ENCODE data around the gene LRRC49. TPM values are rescaled to one million over a fixed set of nuclear protein-coding genes. Genes with fewer than 3 reads are reported as not detected.

LRRC49 gene
- total RNA-seq, 2 experiments from 2014 or later, result not detected

DNA sequence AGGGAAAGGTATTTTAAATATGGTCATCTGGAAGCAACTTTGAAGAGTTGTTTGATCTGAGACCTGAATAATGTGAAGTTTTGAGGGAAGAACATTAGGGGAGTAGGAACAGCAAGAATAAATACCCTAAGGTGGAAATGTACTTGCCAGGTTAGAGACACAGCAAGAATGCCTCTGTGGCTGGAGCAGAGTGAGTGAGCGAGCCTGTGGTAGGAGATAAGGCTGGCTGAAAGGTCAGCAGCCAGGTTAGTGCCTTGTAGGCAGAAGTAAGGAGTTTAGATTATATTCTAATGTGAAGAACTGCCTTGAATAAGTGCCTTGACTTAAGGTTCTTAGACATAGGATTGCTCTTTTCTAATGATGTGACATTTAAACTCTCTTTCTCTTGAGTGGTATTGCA lies 18.3 kb downstream of the LRRC49 start:
- Histone ChIP-seq H3K4me1 (ENCODE audit: insufficient read depth, low read length, poor library complexity, severe bottlenecking) (no peaks in the 10 kb centered on the region), H3K27ac (ENCODE audit: low read depth, low read length, poor library complexity, severe bottlenecking) (no peak overlapping the region), H3K36me3 (ENCODE audit: insufficient read depth, low read length) (no peaks in the 10 kb centered on the region), H3K4me3 (ENCODE audit: low read depth, low read length, poor library complexity, severe bottlenecking) (no peak overlapping the region), H2AFZ (ENCODE audit: low read length) (no peak overlapping the region), H3K4me2 (ENCODE audit: low read length) (no peak overlapping the region), H3K9me3 (ENCODE audit: low read length) (peaks cover 6% of the 10 kb centered on the region; the same call in 1 of the 2 replicates), H3K79me2 (ENCODE audit: insufficient read depth, low read depth, low read length) (no peaks in the 10 kb centered on the region), H3K9me2 (ENCODE audit: insufficient read depth, low read length) (no peaks in the 10 kb centered on the region), H4K20me1 (ENCODE audit: insufficient read depth, low read length) (no peaks in the 10 kb centered on the region)
- no TSS peak for BruUV-seq (replicated peaks)
- DNase-seq (ENCODE audit: low spot score), result no peak
- no peak for TF ChIP-seq EZH2phosphoT487 (IDR thresholded peaks at IDR 0.05; ENCODE audit: borderline replicate concordance, low read depth, low read length)
- TF ChIP-seq, protein P1, sequence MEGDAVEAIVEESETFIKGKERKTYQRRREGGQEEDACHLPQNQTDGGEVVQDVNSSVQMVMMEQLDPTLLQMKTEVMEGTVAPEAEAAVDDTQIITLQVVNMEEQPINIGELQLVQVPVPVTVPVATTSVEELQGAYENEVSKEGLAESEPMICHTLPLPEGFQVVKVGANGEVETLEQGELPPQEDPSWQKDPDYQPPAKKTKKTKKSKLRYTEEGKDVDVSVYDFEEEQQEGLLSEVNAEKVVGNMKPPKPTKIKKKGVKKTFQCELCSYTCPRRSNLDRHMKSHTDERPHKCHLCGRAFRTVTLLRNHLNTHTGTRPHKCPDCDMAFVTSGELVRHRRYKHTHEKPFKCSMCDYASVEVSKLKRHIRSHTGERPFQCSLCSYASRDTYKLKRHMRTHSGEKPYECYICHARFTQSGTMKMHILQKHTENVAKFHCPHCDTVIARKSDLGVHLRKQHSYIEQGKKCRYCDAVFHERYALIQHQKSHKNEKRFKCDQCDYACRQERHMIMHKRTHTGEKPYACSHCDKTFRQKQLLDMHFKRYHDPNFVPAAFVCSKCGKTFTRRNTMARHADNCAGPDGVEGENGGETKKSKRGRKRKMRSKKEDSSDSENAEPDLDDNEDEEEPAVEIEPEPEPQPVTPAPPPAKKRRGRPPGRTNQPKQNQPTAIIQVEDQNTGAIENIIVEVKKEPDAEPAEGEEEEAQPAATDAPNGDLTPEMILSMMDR (conservative IDR thresholded peaks at IDR 0.05; ENCODE audit: low read length), result no peak
- intact Hi-C loops (cut with micrococcal nuclease; ENCODE audit: unreplicated experiment), result no loop called here
- ChIA-PET CTCF (ENCODE audit: unreplicated experiment) (no interaction called here), POLR2A (no interaction called here)

DNA sequence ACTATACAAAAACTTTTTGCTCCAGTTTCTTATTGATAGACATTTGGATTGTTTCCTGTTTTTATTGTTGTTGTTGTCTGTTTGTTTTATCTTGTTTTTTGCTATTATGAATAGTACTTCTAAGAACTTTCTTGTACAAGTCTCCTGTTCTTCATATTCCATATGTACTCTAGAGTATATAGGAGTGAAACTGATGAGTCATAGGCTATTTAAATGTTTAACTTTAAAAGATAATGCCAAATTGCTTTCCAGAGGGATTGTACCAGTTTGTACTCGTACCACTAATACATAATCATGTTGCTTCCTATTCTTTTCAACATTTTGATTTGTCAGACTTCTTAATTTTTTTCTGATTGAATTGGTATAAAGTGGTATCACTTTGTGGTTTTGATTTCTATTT lies 19.6 kb downstream of the LRRC49 start:
- ChIA-PET CTCF (ENCODE audit: unreplicated experiment) (no interaction called here), POLR2A (no interaction called here)
- Histone ChIP-seq H3K36me3 (ENCODE audit: insufficient read depth, low read length) (no peaks in the 10 kb centered on the region), H3K79me2 (ENCODE audit: insufficient read depth, low read depth, low read length) (no peaks in the 10 kb centered on the region), H4K20me1 (ENCODE audit: insufficient read depth, low read length) (no peaks in the 10 kb centered on the region), H3K4me3 (ENCODE audit: low read depth, low read length, poor library complexity, severe bottlenecking) (no peak overlapping the region), H3K4me1 (ENCODE audit: insufficient read depth, low read length, poor library complexity, severe bottlenecking) (no peaks in the 10 kb centered on the region), H3K4me2 (ENCODE audit: low read length) (no peak overlapping the region), H3K9me3 (ENCODE audit: low read length) (peaks cover 6% of the 10 kb centered on the region; the same call in 1 of the 2 replicates), H3K9me2 (ENCODE audit: insufficient read depth, low read length) (no peaks in the 10 kb centered on the region), H3K27ac (ENCODE audit: low read depth, low read length, poor library complexity, severe bottlenecking) (no peak overlapping the region), H2AFZ (ENCODE audit: low read length) (no peak overlapping the region)
- no TSS peak for BruUV-seq (replicated peaks)
- TF ChIP-seq EZH2phosphoT487 (IDR thresholded peaks at IDR 0.05; ENCODE audit: borderline replicate concordance, low read depth, low read length), result no peak
- TF ChIP-seq, protein P1 (conservative IDR thresholded peaks at IDR 0.05; ENCODE audit: low read length), result no peak
- intact Hi-C loops (cut with micrococcal nuclease; ENCODE audit: unreplicated experiment), result no loop called here
- no peak for DNase-seq (ENCODE audit: low spot score)

GRCh38 chr15:70916531-70916930 lies 23.9 kb downstream of the LRRC49 start:
- DNase-seq (ENCODE audit: low spot score), result no peak
- CTCF ChIA-PET (ENCODE audit: unreplicated experiment), result no interaction called here
- POLR2A ChIA-PET, result no interaction called here
- no peak overlapping the region for H3K4me2 ChIP-seq (ENCODE audit: low read length)
- H3K4me1 ChIP-seq (ENCODE audit: insufficient read depth, low read length, poor library complexity, severe bottlenecking), result no peaks in the 10 kb centered on the region
- no peak for TF ChIP-seq EZH2phosphoT487 (IDR thresholded peaks at IDR 0.05; ENCODE audit: borderline replicate concordance, low read depth, low read length)
- TF ChIP-seq, protein P1 (conservative IDR thresholded peaks at IDR 0.05; ENCODE audit: low read length), result no peak
- no peaks in the 10 kb centered on the region for H3K9me2 ChIP-seq (ENCODE audit: insufficient read depth, low read length)
- H3K9me3 ChIP-seq (ENCODE audit: low read length), result no peaks in the 10 kb centered on the region
- intact Hi-C loops (cut with micrococcal nuclease; ENCODE audit: unreplicated experiment), result no loop called here
- H3K27ac ChIP-seq (ENCODE audit: low read depth, low read length, poor library complexity, severe bottlenecking), result no peak overlapping the region
- H3K36me3 ChIP-seq (ENCODE audit: insufficient read depth, low read length), result no peaks in the 10 kb centered on the region
- H3K4me3 ChIP-seq (ENCODE audit: low read depth, low read length, poor library complexity, severe bottlenecking), result no peak overlapping the region
- H3K79me2 ChIP-seq (ENCODE audit: insufficient read depth, low read depth, low read length), result no peaks in the 10 kb centered on the region
- H2AFZ ChIP-seq (ENCODE audit: low read length), result no peak overlapping the region
- no peaks in the 10 kb centered on the region for H4K20me1 ChIP-seq (ENCODE audit: insufficient read depth, low read length)
- no TSS peak for BruUV-seq (replicated peaks)
